ENCODE data around the gene E2F4. TPM values are rescaled to one million over a fixed set of nuclear protein-coding genes. Genes with fewer than 3 reads are reported as not detected.

The E2F4 gene
- total and polyA plus RNA-seq, 10 of the 15 experiments (the other 5 are each of a cell fraction or from before 2014, with no cell fraction given), result 11.7 to 132 (median 95.9) TPM

DNA sequence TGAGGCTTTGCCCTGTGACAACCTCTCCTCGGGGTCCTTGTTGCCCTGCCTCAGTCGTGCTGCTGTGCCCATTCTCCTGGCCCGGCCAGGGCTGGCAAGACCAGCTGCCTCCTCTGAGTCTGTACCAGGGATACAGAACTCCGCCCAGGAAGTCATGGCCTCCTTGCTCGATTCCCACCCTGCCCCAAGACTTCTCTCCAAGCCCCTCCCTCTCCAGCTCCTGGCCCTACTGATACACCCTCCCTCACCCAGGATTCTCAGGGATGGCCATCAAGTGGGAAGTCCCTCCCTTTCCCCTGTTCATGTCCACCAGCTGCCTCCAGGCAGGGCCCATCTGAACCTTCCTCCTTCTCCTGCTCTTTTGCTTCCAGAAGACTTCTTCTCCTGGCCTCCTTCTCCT is 23.8 kb downstream of the E2F4 start:
- ATAC-seq, result no peak
- ChIA-PET RAD21 (ENCODE audit: unreplicated experiment) (no interaction called here), SMC1A (ENCODE audit: uncharacterized antibody, unreplicated experiment) (no interaction called here), POLR2A (interaction anchor here (1.1 kb wide), 1 partner anchor 11 kb away, joined by 4 read pairs; the partner anchor contains the start of gene TMEM208), CTCF (no interaction called here)
- H4K20me1 ChIP-seq (ENCODE audit: control insufficient read depth, insufficient read depth), result no peaks in the 10 kb centered on the region
- in situ Hi-C loops (cut with MboI) (no loop called here), intact Hi-C loops (cut with micrococcal nuclease; ENCODE audit: unreplicated experiment) (no loop called here)
- no peak for DNase-seq (ENCODE audit: low read depth, low spot score)
- no peaks in the 10 kb centered on the region for H3K36me3 ChIP-seq (ENCODE audit: control insufficient read depth in 2 of 2, insufficient read depth in 2 of 2, low read length in 1 of 2)
- H3K79me2 ChIP-seq (ENCODE audit: control insufficient read depth, insufficient read depth, low read length), result no peaks in the 10 kb centered on the region
- H3K4me1 ChIP-seq (ENCODE audit: control insufficient read depth, insufficient read depth, low read length), result no peaks in the 10 kb centered on the region
- H3K4me3 ChIP-seq, result no peak overlapping the region
- H2AFZ ChIP-seq (ENCODE audit: control insufficient read depth, low read depth, low read length), result no peak overlapping the region
- BruUV-seq (replicated peaks), result no TSS peak
- no peak overlapping the region for H3K4me2 ChIP-seq (ENCODE audit: control insufficient read depth, insufficient read depth)
- H3K27ac ChIP-seq (ENCODE audit: control insufficient read depth, insufficient read depth), result no peak overlapping the region
- no peaks in the 10 kb centered on the region for H3K27me3 ChIP-seq (replicated peaks in 1 of 2; ENCODE audit: control insufficient read depth in 2 of 2, insufficient read depth in 2 of 2, low read length in 1 of 2)
- H3K9me3 ChIP-seq (replicated peaks; ENCODE audit: control insufficient read depth, insufficient read depth, low read length), result no peaks in the 10 kb centered on the region
- H3K9ac ChIP-seq (ENCODE audit: control insufficient read depth, insufficient read depth, low read length), result no peak overlapping the region
- no peak for FAIRE-seq
- 28% methylated on average over 5 of the region's 5 CpGs for WGBS (ENCODE audit: insufficient coverage, insufficient replicate concordance, low lambda C conversion rate, missing lambda C conversion rate)
- no peak for TF ChIP-seq BMI1 (IDR thresholded peaks at IDR 0.05; ENCODE audit: borderline replicate concordance)
- TF ChIP-seq, protein P1, sequence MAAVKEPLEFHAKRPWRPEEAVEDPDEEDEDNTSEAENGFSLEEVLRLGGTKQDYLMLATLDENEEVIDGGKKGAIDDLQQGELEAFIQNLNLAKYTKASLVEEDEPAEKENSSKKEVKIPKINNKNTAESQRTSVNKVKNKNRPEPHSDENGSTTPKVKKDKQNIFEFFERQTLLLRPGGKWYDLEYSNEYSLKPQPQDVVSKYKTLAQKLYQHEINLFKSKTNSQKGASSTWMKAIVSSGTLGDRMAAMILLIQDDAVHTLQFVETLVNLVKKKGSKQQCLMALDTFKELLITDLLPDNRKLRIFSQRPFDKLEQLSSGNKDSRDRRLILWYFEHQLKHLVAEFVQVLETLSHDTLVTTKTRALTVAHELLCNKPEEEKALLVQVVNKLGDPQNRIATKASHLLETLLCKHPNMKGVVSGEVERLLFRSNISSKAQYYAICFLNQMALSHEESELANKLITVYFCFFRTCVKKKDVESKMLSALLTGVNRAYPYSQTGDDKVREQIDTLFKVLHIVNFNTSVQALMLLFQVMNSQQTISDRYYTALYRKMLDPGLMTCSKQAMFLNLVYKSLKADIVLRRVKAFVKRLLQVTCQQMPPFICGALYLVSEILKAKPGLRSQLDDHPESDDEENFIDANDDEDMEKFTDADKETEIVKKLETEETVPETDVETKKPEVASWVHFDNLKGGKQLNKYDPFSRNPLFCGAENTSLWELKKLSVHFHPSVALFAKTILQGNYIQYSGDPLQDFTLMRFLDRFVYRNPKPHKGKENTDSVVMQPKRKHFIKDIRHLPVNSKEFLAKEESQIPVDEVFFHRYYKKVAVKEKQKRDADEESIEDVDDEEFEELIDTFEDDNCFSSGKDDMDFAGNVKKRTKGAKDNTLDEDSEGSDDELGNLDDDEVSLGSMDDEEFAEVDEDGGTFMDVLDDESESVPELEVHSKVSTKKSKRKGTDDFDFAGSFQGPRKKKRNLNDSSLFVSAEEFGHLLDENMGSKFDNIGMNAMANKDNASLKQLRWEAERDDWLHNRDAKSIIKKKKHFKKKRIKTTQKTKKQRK (IDR thresholded peaks at IDR 0.05; ENCODE audit: low read depth, low read length), result no peak
- no peak for TF ChIP-seq POU2F2 (IDR thresholded peaks at IDR 0.05; ENCODE audit: borderline replicate concordance, low read depth, low read length)
- TF ChIP-seq KDM1A (IDR thresholded peaks at IDR 0.05; ENCODE audit: borderline replicate concordance), result no peak
- TF ChIP-seq, protein P2, sequence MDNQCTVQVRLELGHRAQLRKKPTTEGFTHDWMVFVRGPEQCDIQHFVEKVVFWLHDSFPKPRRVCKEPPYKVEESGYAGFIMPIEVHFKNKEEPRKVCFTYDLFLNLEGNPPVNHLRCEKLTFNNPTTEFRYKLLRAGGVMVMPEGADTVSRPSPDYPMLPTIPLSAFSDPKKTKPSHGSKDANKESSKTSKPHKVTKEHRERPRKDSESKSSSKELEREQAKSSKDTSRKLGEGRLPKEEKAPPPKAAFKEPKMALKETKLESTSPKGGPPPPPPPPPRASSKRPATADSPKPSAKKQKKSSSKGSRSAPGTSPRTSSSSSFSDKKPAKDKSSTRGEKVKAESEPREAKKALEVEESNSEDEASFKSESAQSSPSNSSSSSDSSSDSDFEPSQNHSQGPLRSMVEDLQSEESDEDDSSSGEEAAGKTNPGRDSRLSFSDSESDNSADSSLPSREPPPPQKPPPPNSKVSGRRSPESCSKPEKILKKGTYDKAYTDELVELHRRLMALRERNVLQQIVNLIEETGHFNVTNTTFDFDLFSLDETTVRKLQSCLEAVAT (IDR thresholded peaks at IDR 0.05), result no peak
- TF ChIP-seq KAT2A (conservative IDR thresholded peaks at IDR 0.05; ENCODE audit: control insufficient read depth, low read depth, low read length), result no peak
- TF ChIP-seq, protein P3, sequence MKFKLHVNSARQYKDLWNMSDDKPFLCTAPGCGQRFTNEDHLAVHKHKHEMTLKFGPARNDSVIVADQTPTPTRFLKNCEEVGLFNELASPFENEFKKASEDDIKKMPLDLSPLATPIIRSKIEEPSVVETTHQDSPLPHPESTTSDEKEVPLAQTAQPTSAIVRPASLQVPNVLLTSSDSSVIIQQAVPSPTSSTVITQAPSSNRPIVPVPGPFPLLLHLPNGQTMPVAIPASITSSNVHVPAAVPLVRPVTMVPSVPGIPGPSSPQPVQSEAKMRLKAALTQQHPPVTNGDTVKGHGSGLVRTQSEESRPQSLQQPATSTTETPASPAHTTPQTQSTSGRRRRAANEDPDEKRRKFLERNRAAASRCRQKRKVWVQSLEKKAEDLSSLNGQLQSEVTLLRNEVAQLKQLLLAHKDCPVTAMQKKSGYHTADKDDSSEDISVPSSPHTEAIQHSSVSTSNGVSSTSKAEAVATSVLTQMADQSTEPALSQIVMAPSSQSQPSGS (IDR thresholded peaks at IDR 0.05; ENCODE audit: low read length), result no peak
- TF ChIP-seq, protein P4, sequence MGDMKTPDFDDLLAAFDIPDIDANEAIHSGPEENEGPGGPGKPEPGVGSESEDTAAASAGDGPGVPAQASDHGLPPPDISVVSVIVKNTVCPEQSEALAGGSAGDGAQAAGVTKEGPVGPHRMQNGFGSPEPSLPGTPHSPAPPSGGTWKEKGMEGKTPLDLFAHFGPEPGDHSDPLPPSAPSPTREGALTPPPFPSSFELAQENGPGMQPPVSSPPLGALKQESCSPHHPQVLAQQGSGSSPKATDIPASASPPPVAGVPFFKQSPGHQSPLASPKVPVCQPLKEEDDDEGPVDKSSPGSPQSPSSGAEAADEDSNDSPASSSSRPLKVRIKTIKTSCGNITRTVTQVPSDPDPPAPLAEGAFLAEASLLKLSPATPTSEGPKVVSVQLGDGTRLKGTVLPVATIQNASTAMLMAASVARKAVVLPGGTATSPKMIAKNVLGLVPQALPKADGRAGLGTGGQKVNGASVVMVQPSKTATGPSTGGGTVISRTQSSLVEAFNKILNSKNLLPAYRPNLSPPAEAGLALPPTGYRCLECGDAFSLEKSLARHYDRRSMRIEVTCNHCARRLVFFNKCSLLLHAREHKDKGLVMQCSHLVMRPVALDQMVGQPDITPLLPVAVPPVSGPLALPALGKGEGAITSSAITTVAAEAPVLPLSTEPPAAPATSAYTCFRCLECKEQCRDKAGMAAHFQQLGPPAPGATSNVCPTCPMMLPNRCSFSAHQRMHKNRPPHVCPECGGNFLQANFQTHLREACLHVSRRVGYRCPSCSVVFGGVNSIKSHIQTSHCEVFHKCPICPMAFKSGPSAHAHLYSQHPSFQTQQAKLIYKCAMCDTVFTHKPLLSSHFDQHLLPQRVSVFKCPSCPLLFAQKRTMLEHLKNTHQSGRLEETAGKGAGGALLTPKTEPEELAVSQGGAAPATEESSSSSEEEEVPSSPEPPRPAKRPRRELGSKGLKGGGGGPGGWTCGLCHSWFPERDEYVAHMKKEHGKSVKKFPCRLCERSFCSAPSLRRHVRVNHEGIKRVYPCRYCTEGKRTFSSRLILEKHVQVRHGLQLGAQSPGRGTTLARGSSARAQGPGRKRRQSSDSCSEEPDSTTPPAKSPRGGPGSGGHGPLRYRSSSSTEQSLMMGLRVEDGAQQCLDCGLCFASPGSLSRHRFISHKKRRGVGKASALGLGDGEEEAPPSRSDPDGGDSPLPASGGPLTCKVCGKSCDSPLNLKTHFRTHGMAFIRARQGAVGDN (IDR thresholded peaks at IDR 0.05), result no peak
- no peak for TF ChIP-seq RAD51 (IDR thresholded peaks at IDR 0.05)
- no peak for TF ChIP-seq ZNF622 (IDR thresholded peaks at IDR 0.05)
- no peak for TF ChIP-seq SP1 (IDR thresholded peaks at IDR 0.05; ENCODE audit: low read depth, low read length)
- no peak for TF ChIP-seq CHD1 (IDR thresholded peaks at IDR 0.05; ENCODE audit: low read depth, low read length)
- TF ChIP-seq, protein P5, sequence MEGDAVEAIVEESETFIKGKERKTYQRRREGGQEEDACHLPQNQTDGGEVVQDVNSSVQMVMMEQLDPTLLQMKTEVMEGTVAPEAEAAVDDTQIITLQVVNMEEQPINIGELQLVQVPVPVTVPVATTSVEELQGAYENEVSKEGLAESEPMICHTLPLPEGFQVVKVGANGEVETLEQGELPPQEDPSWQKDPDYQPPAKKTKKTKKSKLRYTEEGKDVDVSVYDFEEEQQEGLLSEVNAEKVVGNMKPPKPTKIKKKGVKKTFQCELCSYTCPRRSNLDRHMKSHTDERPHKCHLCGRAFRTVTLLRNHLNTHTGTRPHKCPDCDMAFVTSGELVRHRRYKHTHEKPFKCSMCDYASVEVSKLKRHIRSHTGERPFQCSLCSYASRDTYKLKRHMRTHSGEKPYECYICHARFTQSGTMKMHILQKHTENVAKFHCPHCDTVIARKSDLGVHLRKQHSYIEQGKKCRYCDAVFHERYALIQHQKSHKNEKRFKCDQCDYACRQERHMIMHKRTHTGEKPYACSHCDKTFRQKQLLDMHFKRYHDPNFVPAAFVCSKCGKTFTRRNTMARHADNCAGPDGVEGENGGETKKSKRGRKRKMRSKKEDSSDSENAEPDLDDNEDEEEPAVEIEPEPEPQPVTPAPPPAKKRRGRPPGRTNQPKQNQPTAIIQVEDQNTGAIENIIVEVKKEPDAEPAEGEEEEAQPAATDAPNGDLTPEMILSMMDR (IDR thresholded peaks at IDR 0.05 in 2 of 3, conservative IDR thresholded peaks at IDR 0.05 in 1 of 3; ENCODE audit: control insufficient read depth in 2 of 3, extremely low read depth in 1 of 3, insufficient read depth in 1 of 3, low read depth in 3 of 3, low read length in 3 of 3), result no peak
